Subcutaneous adipose tissue (tissue), 4 donors: ENCODE measurements around the gene GSPT2. TPM values are rescaled to one million over a fixed set of nuclear protein-coding genes. Genes with fewer than 3 reads are reported as not detected.
"Not testable (repeated sequence)": the region's sequence is repeated elsewhere in the genome, so short reads cannot be mapped to it uniquely, and the experiment has no call there.

Source experiments
- CTCF ChIP-seq: fragments of 450-650 bp; IDR thresholded peaks from one replicate; pipeline ENCODE4 v1.5.1; 2016; ENCODE audit warnings: low read depth, mild to moderate bottlenecking, control low read depth, antibody characterized with exemption, moderate library complexity
- total RNA-seq, 4 donors: library from RNA; depleted of rRNA; stranded (reverse); fragments of >200 nt; gene quantifications; one replicate each; pipeline ENCODE4 v1.1.0, GENCODE V29; 2016

The GSPT2 gene
- total RNA-seq, result 1 to 10 TPM; 2.6 to 5.9 (median 5.1) TPM

GRCh38 chrX:51743179-51743957 lies at the start of gene GSPT2:
Gene GSPT2 (plus strand): TSS chrX:51743442. CDS start chrX:51743627, 185 bp downstream.
- TF ChIP-seq CTCF, result no peak

- no peak for TF ChIP-seq CTCF
Observed at GRCh38 chrX:51694254-51694653, 49.0 kb upstream of the GSPT2 start.

- no peak for TF ChIP-seq CTCF
Observed at GRCh38 chrX:51697397-51697796, 45.8 kb upstream of the GSPT2 start.

GRCh38 chrX:51710277-51711164 lies 32.7 kb upstream of the GSPT2 start, which contains the start of gene CENPVL1:
Gene CENPVL1 (plus strand): TSS chrX:51710512. CDS start chrX:51710512, 0 bp downstream.
- not testable (repeated sequence) for TF ChIP-seq CTCF

GRCh38 chrX:51728202-51728601 lies 15.0 kb upstream of the GSPT2 start:
- no peak for TF ChIP-seq CTCF

- TF ChIP-seq CTCF, result no peak
Observed at GRCh38 chrX:51737091-51737490, 6.2 kb upstream of the GSPT2 start.

GRCh38 chrX:51742586-51742985 lies 656 bp upstream of the GSPT2 start:
- TF ChIP-seq CTCF, result no peak
